22Rv1 (cell line): ENCODE data around the gene ZFP62.

ENCODE experiments used
- CTCF ChIP-seq: fragments of 450-650 bp; IDR thresholded peaks from 2 replicates; pipeline ENCODE4 v1.5.1; 2017; ENCODE audit warnings: mild to moderate bottlenecking
- ZFX ChIP-seq: fragments of 450-650 bp; IDR thresholded peaks from 2 replicates; pipeline ENCODE4 v1.6.1; 2017; ENCODE audit warnings: antibody characterized with exemption, borderline replicate concordance

- TF ChIP-seq CTCF: peak; percentile 20; the same call in 1 of the 2 replicates
- no peak for TF ChIP-seq ZFX
Observed at GRCh38 chr5:180813420-180813819, 47.7 kb downstream of the ZFP62 start.
